Measurements from ENCODE around the gene ANKRD13D. TPM values are rescaled to one million over a fixed set of nuclear protein-coding genes. Genes with fewer than 3 reads are reported as not detected.

Gene ANKRD13D
- total and polyA plus RNA-seq, 2 of the 8 experiments (the other 6 are each of a cell fraction or from before 2014, with no cell fraction given) = 24.9 to 26.5 TPM

DNA sequence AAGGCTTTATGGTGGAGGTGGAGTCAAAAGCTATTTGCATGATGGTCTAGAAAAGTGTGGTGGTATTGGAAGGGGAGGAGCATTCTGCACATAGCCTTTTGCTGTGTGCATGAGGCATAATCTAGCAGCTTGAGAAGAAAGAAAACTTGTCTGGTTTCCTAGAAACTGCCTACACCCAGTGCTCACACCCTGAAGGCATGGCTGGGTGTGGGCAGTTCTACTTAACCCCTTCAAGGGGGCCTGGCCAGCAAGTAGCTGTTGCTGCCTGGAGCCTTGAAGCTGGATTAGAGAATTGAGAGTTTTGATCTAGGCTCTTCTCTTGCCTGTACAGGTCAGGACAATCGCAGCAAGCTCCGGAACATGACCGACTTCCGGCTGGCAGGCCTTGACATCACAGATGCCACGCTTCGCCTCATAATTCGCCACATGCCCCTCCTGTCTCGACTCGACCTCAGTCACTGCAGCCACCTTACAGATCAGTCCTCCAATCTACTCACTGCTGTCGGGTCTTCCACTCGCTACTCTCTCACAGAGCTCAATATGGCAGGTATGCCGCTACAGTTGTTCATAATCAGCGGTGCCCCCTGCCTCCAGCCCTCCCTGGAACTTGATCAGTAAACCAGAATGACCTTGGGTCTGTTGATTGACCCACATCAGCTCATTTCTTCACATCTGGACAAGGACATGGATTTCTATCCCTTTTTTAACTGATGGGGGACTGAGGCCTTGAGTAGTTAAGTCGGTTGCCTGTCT, 35.1 kb upstream of the ANKRD13D start:
- no peak overlapping the region for H3K9ac ChIP-seq (replicated peaks in 1 of 4; ENCODE audit: extremely low read depth in 1 of 4, low read depth in 3 of 4, low read length in 3 of 4)
- DNase-seq (ENCODE audit: low read depth in 1 of 2, low spot score in 2 of 2) (no peak), FAIRE-seq (no peak)
- no peak overlapping the region for H4K5ac ChIP-seq (ENCODE audit: insufficient read length, low read depth, low read length)
- H3K18ac ChIP-seq (ENCODE audit: extremely low read depth, low read length) = no peak overlapping the region
- H3K9me3 ChIP-seq (ENCODE audit: insufficient read depth in 2 of 2, low read depth in 1 of 2, low read length in 1 of 2) = no peaks in the 10 kb centered on the region
- no peak overlapping the region for H2AK5ac ChIP-seq (ENCODE audit: low read depth, low read length)
- H2BK12ac ChIP-seq (ENCODE audit: low read depth, low read length) = no peak overlapping the region
- no peak overlapping the region for H2BK120ac ChIP-seq (replicated peaks; ENCODE audit: low read depth, low read length)
- peaks cover 54 to 76% (median 73%) of the 10 kb centered on the region in 4 experiments for H3K36me3 ChIP-seq (ENCODE audit: control insufficient read depth in 2 of 4, insufficient read depth in 4 of 4, low read length in 3 of 4)
- H2BK15ac ChIP-seq (ENCODE audit: low read length) = no peak overlapping the region
- H3K27ac ChIP-seq (ENCODE audit: low read depth, low read length) = no peak overlapping the region
- H3K56ac ChIP-seq (replicated peaks; ENCODE audit: insufficient read length, low read depth, low read length) = no peak overlapping the region
- no peaks in the 10 kb centered on the region; the same call in 1 of the 2 replicates for H3K23me2 ChIP-seq (ENCODE audit: low read depth, low read length)
- H3K4ac ChIP-seq (replicated peaks; ENCODE audit: insufficient read length, low read depth, low read length) = no peak overlapping the region
- no peak for TF ChIP-seq TAF1 (IDR thresholded peaks at IDR 0.05; ENCODE audit: low read depth, low read length)
- TF ChIP-seq KDM4A (IDR thresholded peaks at IDR 0.05; ENCODE audit: low read depth, low read length, severe bottlenecking) = no peak
- TF ChIP-seq NANOG (IDR thresholded peaks at IDR 0.05; ENCODE audit: insufficient read depth, low read depth, low read length, poor library complexity, severe bottlenecking) = no peak
- 0 out of 2 replicates have a peak, but pooled peaks have one; percentile 5 for TF ChIP-seq POLR2AphosphoS5 (IDR thresholded peaks at IDR 0.05; ENCODE audit: low read depth, low read length)
- no peaks in the 10 kb centered on the region for H3K79me2 ChIP-seq (ENCODE audit: control insufficient read depth in 1 of 2, insufficient read depth in 2 of 2, low read length in 2 of 2)
- no peak overlapping the region for H3K4me3 ChIP-seq (ENCODE audit: extremely low read depth in 1 of 4, insufficient read depth in 2 of 4, low read depth in 3 of 4, low read length in 4 of 4)
- H3K4me1 ChIP-seq (replicated peaks in 1 of 4; ENCODE audit: control insufficient read depth in 3 of 4, insufficient read depth in 4 of 4, low read length in 3 of 4) = no peaks in the 10 kb centered on the region
- no peak overlapping the region for H4K8ac ChIP-seq (ENCODE audit: extremely low read depth, insufficient read depth, low read length)
- H3K79me1 ChIP-seq (ENCODE audit: low read depth, low read length) = peaks cover 2% of the 10 kb centered on the region; the same call in 1 of the 2 replicates
- ChIA-PET CTCF (ENCODE audit: partially characterized antibody) (interaction anchor here (0.8 to 3.7 kb wide), 19 partner anchors 8 to 373 kb away, joined by 3 to 26 read pairs (median 4); no protein-coding TSS in a partner anchor), POLR2A (ENCODE audit: partially characterized antibody) (interaction anchor here (1.2 to 2.8 kb wide), 3 partner anchors 10 to 16 kb away, joined by 4 to 23 read pairs (median 15); no protein-coding TSS in a partner anchor)
- WGBS, 2 experiments (ENCODE audit: extremely low coverage in 1 of 2, insufficient coverage in 1 of 2, insufficient read length in 1 of 2, insufficient replicate concordance in 2 of 2, low coverage in 1 of 2, low lambda C conversion rate in 2 of 2, missing lambda C conversion rate in 1 of 2) = 94% methylated on average over 14 of the region's 14 CpGs; no CpG with 5 or more reads in 1 of the 2 experiments
- no peak overlapping the region for H3K23ac ChIP-seq (ENCODE audit: insufficient read length)
- no peak overlapping the region for H3K14ac ChIP-seq (ENCODE audit: insufficient read length)
- no peak overlapping the region for H2BK5ac ChIP-seq (ENCODE audit: low read depth, low read length)
- no peak overlapping the region for H3K4me2 ChIP-seq (ENCODE audit: insufficient read depth in 1 of 2, low read depth in 2 of 2, low read length in 2 of 2)
- H2AFZ ChIP-seq (ENCODE audit: low read length) = no peak overlapping the region
- H2BK20ac ChIP-seq (ENCODE audit: low read length) = no peak overlapping the region
- no peak overlapping the region for H4K91ac ChIP-seq (replicated peaks; ENCODE audit: insufficient read length, low read length)
- no peaks in the 10 kb centered on the region for H3K27me3 ChIP-seq (replicated peaks in 1 of 4; ENCODE audit: control insufficient read depth in 3 of 4, extremely low read depth in 1 of 4, insufficient read depth in 3 of 4, low read length in 3 of 4)
- peaks cover 0 to 12% of the 10 kb centered on the region in 2 experiments for H4K20me1 ChIP-seq (replicated peaks in 1 of 2; ENCODE audit: control insufficient read depth in 1 of 2, insufficient read depth in 2 of 2, low read length in 2 of 2)
